WTC11 (cell line): ENCODE data around the gene PDE8B. TPM values are rescaled to one million over a fixed set of nuclear protein-coding genes. Genes with fewer than 3 reads are reported as not detected.

Source experiments
- ATAC-seq: fragments of 200-7000 bp; cut with Tn5 transposase; 2 replicates; pipeline ENCODE4 v1.10.0; 2021; ENCODE audit warnings: mild to moderate bottlenecking, moderate library complexity
- CTCF ChIA-PET: fragments of 300-600 bp; sonication (Branson Sonifier 250); formaldehyde crosslinking; loops from one replicate; lab custom pipeline; 2021; ENCODE audit warnings: antibody characterized with exemption; lab: Charles Lee
- POLR2A ChIA-PET: fragments of 350-600 bp; sonication (Branson Sonifier 250); formaldehyde crosslinking; loops from one replicate; lab custom pipeline; 2021; ENCODE audit warnings: antibody characterized with exemption; lab: Charles Lee
- DNase-seq: peaks from one replicate; pipeline ENCODE4 v3.0.0; 2021; ENCODE audit warnings: low spot score
- H3K27ac Mint-ChIP-seq: 2 replicates; pipeline ENCODE4 v1.8.0; 2021; ENCODE audit warnings: mixed read lengths
- H3K27me3 Mint-ChIP-seq: 2 replicates; pipeline ENCODE4 v1.8.0; 2021; ENCODE audit warnings: low read depth, mild to moderate bottlenecking, moderate library complexity, mixed read lengths
- H3K36me3 Mint-ChIP-seq: 2 replicates; pipeline ENCODE4 v1.8.0; 2021; ENCODE audit warnings: mixed read lengths
- H3K4me1 Mint-ChIP-seq: 2 replicates; pipeline ENCODE4 v1.8.0; 2022; ENCODE audit warnings: mixed read lengths
- H3K4me3 Mint-ChIP-seq: 2 replicates; pipeline ENCODE4 v1.8.0; 2021; ENCODE audit warnings: mild to moderate bottlenecking, moderate library complexity, mixed read lengths
- H3K9me3 Mint-ChIP-seq: 2 replicates; pipeline ENCODE4 v1.8.0; 2021; ENCODE audit warnings: mixed read lengths
- ETV6 ChIP-seq: sonication (generic); formaldehyde crosslinking; IDR thresholded peaks from 2 replicates; pipeline ENCODE4 v1.8.1; 2022; ENCODE audit warnings: mild to moderate bottlenecking, missing genetic modification reagents
- GTF2I ChIP-seq: fragments of 250-450 bp; sonication (Bioruptor Pico); conservative IDR thresholded peaks from 2 replicates; pipeline ENCODE4 v1.4.0; 2021; ENCODE audit warnings: mild to moderate bottlenecking
- IRF2 ChIP-seq: sonication (generic); formaldehyde crosslinking; IDR thresholded peaks from 2 replicates; pipeline ENCODE4 v1.8.0; 2022; ENCODE audit warnings: low read depth, missing genetic modification reagents, borderline replicate concordance
- KAT7 ChIP-seq: sonication (generic); formaldehyde crosslinking; IDR thresholded peaks from 2 replicates; pipeline ENCODE4 v1.8.1; 2023; ENCODE audit warnings: missing genetic modification reagents, mild to moderate bottlenecking, borderline replicate concordance
- NFATC4 ChIP-seq: fragments of 250-450 bp; sonication (Bioruptor Pico); IDR thresholded peaks from 2 replicates; pipeline ENCODE4 v1.9.0; 2021; ENCODE audit warnings: mild to moderate bottlenecking
- NR1H2 ChIP-seq: sonication (generic); formaldehyde crosslinking; IDR thresholded peaks from 2 replicates; pipeline ENCODE4 v1.9.0; 2021; ENCODE audit warnings: mild to moderate bottlenecking, moderate library complexity, missing genetic modification reagents
- PRRX2 ChIP-seq: fragments of 250-450 bp; sonication (Bioruptor Pico); IDR thresholded peaks from 2 replicates; pipeline ENCODE4 v1.8.0; 2021; ENCODE audit warnings: mild to moderate bottlenecking
- SOX15 ChIP-seq: fragments of 250-450 bp; sonication (Bioruptor Pico); IDR thresholded peaks from 2 replicates; pipeline ENCODE4 v1.9.0; 2021; ENCODE audit warnings: mild to moderate bottlenecking
- ZBTB21 ChIP-seq: sonication (generic); formaldehyde crosslinking; IDR thresholded peaks from 2 replicates; pipeline ENCODE4 v1.8.1; 2023; ENCODE audit warnings: mild to moderate bottlenecking, missing genetic modification reagents, borderline replicate concordance
- ZNF121 ChIP-seq: sonication (generic); formaldehyde crosslinking; IDR thresholded peaks from 2 replicates; pipeline ENCODE4 v1.8.0; 2023; ENCODE audit warnings: missing genetic modification reagents
- ZNF317 ChIP-seq: sonication (generic); formaldehyde crosslinking; IDR thresholded peaks from 2 replicates; pipeline ENCODE4 v1.8.1; 2023; ENCODE audit warnings: low read depth, mild to moderate bottlenecking, moderate library complexity, missing genetic modification reagents, borderline replicate concordance
- ZNF423 ChIP-seq: fragments of 250-450 bp; sonication (Bioruptor Pico); IDR thresholded peaks from 2 replicates; pipeline ENCODE4 v2.1.2; 2022; ENCODE audit warnings: mild to moderate bottlenecking, moderate library complexity
- total RNA-seq: library from RNA; stranded (reverse); gene quantifications from 3 replicates; pipeline ENCODE4 v1.2.3, GENCODE V29; 2021
- TF ChIP-seq, protein P1 (sequence below): sonication (generic); formaldehyde crosslinking; IDR thresholded peaks from 2 replicates; pipeline ENCODE4 v1.8.1; 2023; ENCODE audit warnings: mild to moderate bottlenecking, missing genetic modification reagents
- TF ChIP-seq, protein P2 (sequence below): sonication (generic); formaldehyde crosslinking; IDR thresholded peaks from 2 replicates; pipeline ENCODE4 v1.8.0; 2023; ENCODE audit warnings: mild to moderate bottlenecking, missing genetic modification reagents
- TF ChIP-seq, protein P3 (sequence below): sonication (generic); formaldehyde crosslinking; IDR thresholded peaks from 2 replicates; pipeline ENCODE4 v1.8.1; 2022; ENCODE audit warnings: mild to moderate bottlenecking, moderate library complexity, missing genetic modification reagents
- TF ChIP-seq, protein P4 (sequence below): sonication (generic); formaldehyde crosslinking; IDR thresholded peaks from 2 replicates; pipeline ENCODE4 v1.8.1; 2023; ENCODE audit warnings: mild to moderate bottlenecking, missing genetic modification reagents, moderate library complexity
- TF ChIP-seq, protein P5 (sequence below): sonication (generic); formaldehyde crosslinking; IDR thresholded peaks from 2 replicates; pipeline ENCODE4 v1.8.1; 2023; ENCODE audit warnings: mild to moderate bottlenecking, missing genetic modification reagents
- TF ChIP-seq, protein P6 (sequence below): sonication (generic); formaldehyde crosslinking; IDR thresholded peaks from 2 replicates; pipeline ENCODE4 v1.8.1; 2023; ENCODE audit warnings: mild to moderate bottlenecking, missing genetic modification reagents, moderate library complexity
- TF ChIP-seq, protein P7 (sequence below): sonication (generic); formaldehyde crosslinking; IDR thresholded peaks from 2 replicates; pipeline ENCODE4 v1.8.1; 2023; ENCODE audit warnings: mild to moderate bottlenecking, moderate library complexity, missing genetic modification reagents
- TF ChIP-seq, protein P8 (sequence below): sonication (generic); formaldehyde crosslinking; IDR thresholded peaks from 2 replicates; pipeline ENCODE4 v1.8.1; 2022; ENCODE audit warnings: low read depth, mild to moderate bottlenecking, moderate library complexity, missing genetic modification reagents, borderline replicate concordance

The PDE8B gene
- total RNA-seq, 1 experiment from 2014 or later: 0.31 TPM

DNA sequence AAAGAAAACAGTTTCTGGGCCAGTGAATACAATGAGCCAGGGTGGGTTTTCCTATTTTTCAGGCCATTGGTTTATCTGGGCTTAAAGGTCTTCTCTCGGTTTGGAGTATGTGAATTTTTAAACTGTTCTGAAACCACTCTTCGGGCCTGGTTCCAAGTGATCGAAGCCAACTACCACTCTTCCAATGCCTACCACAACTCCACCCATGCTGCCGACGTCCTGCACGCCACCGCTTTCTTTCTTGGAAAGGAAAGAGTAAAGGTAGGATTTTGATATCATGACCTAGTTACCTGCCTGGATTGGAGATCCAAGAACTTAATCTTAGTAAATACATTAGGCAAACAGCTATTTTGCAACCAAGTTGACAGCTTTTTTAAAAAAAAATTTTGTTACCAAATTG lies 202.6 kb downstream of the PDE8B start:
- Mint-ChIP-seq H3K4me1 (no peaks in the 10 kb centered on the region), H3K36me3 (no peaks in the 10 kb centered on the region), H3K27ac (no peak overlapping the region), H3K27me3 (no peaks in the 10 kb centered on the region), H3K4me3 (no peak overlapping the region), H3K9me3 (no peaks in the 10 kb centered on the region)
- no peak for TF ChIP-seq KAT7 (CRISPR knock-in tag)
- no peak for TF ChIP-seq PRRX2 (CRISPR knock-in tag)
- TF ChIP-seq, protein P1, sequence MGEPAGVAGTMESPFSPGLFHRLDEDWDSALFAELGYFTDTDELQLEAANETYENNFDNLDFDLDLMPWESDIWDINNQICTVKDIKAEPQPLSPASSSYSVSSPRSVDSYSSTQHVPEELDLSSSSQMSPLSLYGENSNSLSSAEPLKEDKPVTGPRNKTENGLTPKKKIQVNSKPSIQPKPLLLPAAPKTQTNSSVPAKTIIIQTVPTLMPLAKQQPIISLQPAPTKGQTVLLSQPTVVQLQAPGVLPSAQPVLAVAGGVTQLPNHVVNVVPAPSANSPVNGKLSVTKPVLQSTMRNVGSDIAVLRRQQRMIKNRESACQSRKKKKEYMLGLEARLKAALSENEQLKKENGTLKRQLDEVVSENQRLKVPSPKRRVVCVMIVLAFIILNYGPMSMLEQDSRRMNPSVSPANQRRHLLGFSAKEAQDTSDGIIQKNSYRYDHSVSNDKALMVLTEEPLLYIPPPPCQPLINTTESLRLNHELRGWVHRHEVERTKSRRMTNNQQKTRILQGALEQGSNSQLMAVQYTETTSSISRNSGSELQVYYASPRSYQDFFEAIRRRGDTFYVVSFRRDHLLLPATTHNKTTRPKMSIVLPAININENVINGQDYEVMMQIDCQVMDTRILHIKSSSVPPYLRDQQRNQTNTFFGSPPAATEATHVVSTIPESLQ (CRISPR knock-in tag): no peak
- TF ChIP-seq NFATC4 (CRISPR knock-in tag): no peak
- TF ChIP-seq, protein P2, sequence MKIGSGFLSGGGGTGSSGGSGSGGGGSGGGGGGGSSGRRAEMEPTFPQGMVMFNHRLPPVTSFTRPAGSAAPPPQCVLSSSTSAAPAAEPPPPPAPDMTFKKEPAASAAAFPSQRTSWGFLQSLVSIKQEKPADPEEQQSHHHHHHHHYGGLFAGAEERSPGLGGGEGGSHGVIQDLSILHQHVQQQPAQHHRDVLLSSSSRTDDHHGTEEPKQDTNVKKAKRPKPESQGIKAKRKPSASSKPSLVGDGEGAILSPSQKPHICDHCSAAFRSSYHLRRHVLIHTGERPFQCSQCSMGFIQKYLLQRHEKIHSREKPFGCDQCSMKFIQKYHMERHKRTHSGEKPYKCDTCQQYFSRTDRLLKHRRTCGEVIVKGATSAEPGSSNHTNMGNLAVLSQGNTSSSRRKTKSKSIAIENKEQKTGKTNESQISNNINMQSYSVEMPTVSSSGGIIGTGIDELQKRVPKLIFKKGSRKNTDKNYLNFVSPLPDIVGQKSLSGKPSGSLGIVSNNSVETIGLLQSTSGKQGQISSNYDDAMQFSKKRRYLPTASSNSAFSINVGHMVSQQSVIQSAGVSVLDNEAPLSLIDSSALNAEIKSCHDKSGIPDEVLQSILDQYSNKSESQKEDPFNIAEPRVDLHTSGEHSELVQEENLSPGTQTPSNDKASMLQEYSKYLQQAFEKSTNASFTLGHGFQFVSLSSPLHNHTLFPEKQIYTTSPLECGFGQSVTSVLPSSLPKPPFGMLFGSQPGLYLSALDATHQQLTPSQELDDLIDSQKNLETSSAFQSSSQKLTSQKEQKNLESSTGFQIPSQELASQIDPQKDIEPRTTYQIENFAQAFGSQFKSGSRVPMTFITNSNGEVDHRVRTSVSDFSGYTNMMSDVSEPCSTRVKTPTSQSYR (CRISPR knock-in tag): no peak
- no peak for ATAC-seq
- POLR2A ChIA-PET: no interaction called here
- DNase-seq: no peak
- CTCF ChIA-PET: no interaction called here

DNA sequence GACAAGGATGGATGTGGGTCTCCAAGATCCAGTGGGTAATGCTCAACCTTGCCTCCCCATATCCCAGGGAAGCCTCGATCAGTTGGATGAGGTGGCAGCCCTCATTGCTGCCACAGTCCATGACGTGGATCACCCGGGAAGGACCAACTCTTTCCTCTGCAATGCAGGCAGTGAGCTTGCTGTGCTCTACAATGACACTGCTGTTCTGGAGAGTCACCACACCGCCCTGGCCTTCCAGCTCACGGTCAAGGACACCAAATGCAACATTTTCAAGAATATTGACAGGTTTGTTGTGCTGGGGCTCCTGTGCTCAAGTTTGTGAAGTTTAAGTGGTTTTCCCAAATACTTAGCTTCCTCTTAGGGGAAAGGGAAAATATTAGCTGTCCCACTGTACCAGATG lies 207.7 kb downstream of the PDE8B start:
- Mint-ChIP-seq H3K4me1 (0 out of 2 replicates have a peak, but pooled peaks cover 9% of the 10 kb centered on the region), H3K4me3 (no peak overlapping the region), H3K27ac (no peak overlapping the region), H3K36me3 (no peaks in the 10 kb centered on the region), H3K9me3 (peaks cover 8% of the 10 kb centered on the region; the same call in 1 of the 2 replicates), H3K27me3 (no peaks in the 10 kb centered on the region)
- DNase-seq (no peak), ATAC-seq (no peak; the same call in 1 of the 2 replicates)
- POLR2A ChIA-PET: no interaction called here
- CTCF ChIA-PET: no interaction called here
- TF ChIP-seq ETV6 (CRISPR knock-in tag) (no peak), ZNF317 (CRISPR knock-in tag) (no peak), NR1H2 (CRISPR knock-in tag) (no peak), ZNF121 (CRISPR knock-in tag) (no peak), ZNF423 (no peak), ZBTB21 (CRISPR knock-in tag) (no peak), GTF2I (CRISPR knock-in tag) (no peak), KAT7 (CRISPR knock-in tag) (no peak), SOX15 (CRISPR knock-in tag) (no peak), IRF2 (CRISPR knock-in tag) (no peak)
- TF ChIP-seq, protein P3, sequence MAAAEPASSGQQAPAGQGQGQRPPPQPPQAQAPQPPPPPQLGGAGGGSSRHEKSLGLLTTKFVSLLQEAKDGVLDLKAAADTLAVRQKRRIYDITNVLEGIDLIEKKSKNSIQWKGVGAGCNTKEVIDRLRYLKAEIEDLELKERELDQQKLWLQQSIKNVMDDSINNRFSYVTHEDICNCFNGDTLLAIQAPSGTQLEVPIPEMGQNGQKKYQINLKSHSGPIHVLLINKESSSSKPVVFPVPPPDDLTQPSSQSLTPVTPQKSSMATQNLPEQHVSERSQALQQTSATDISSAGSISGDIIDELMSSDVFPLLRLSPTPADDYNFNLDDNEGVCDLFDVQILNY (CRISPR knock-in tag): no peak
- TF ChIP-seq, protein P4, sequence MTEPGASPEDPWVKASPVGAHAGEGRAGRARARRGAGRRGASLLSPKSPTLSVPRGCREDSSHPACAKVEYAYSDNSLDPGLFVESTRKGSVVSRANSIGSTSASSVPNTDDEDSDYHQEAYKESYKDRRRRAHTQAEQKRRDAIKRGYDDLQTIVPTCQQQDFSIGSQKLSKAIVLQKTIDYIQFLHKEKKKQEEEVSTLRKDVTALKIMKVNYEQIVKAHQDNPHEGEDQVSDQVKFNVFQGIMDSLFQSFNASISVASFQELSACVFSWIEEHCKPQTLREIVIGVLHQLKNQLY (CRISPR knock-in tag): no peak
- TF ChIP-seq, protein P5, sequence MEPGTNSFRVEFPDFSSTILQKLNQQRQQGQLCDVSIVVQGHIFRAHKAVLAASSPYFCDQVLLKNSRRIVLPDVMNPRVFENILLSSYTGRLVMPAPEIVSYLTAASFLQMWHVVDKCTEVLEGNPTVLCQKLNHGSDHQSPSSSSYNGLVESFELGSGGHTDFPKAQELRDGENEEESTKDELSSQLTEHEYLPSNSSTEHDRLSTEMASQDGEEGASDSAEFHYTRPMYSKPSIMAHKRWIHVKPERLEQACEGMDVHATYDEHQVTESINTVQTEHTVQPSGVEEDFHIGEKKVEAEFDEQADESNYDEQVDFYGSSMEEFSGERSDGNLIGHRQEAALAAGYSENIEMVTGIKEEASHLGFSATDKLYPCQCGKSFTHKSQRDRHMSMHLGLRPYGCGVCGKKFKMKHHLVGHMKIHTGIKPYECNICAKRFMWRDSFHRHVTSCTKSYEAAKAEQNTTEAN (CRISPR knock-in tag): no peak
- TF ChIP-seq, protein P6, sequence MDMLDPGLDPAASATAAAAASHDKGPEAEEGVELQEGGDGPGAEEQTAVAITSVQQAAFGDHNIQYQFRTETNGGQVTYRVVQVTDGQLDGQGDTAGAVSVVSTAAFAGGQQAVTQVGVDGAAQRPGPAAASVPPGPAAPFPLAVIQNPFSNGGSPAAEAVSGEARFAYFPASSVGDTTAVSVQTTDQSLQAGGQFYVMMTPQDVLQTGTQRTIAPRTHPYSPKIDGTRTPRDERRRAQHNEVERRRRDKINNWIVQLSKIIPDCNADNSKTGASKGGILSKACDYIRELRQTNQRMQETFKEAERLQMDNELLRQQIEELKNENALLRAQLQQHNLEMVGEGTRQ (CRISPR knock-in tag): no peak
- TF ChIP-seq, protein P7, sequence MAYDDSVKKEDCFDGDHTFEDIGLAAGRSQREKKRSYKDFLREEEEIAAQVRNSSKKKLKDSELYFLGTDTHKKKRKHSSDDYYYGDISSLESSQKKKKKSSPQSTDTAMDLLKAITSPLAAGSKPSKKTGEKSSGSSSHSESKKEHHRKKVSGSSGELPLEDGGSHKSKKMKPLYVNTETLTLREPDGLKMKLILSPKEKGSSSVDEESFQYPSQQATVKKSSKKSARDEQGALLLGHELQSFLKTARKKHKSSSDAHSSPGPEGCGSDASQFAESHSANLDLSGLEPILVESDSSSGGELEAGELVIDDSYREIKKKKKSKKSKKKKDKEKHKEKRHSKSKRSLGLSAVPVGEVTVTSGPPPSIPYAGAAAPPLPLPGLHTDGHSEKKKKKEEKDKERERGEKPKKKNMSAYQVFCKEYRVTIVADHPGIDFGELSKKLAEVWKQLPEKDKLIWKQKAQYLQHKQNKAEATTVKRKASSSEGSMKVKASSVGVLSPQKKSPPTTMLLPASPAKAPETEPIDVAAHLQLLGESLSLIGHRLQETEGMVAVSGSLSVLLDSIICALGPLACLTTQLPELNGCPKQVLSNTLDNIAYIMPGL (CRISPR knock-in tag): no peak
- TF ChIP-seq, protein P8, sequence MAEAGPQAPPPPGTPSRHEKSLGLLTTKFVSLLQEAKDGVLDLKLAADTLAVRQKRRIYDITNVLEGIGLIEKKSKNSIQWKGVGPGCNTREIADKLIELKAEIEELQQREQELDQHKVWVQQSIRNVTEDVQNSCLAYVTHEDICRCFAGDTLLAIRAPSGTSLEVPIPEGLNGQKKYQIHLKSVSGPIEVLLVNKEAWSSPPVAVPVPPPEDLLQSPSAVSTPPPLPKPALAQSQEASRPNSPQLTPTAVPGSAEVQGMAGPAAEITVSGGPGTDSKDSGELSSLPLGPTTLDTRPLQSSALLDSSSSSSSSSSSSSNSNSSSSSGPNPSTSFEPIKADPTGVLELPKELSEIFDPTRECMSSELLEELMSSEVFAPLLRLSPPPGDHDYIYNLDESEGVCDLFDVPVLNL (CRISPR knock-in tag): no peak
- TF ChIP-seq, protein P1 (CRISPR knock-in tag): no peak
